GM19193 (cell line): ENCODE data around the gene CCR9.

Experiments used
- POLR2A ChIP-seq: IDR thresholded peaks from 4 replicates; pipeline ENCODE4 v1.6.1; 2011; ENCODE audit not compliant: insufficient read depth, insufficient read length; ENCODE audit errors: extremely low read depth

The CCR9 gene

GRCh38 chr3:45885979-45886705, at the start of gene CCR9:
Gene CCR9, plus strand, starts transcription at chr3:45886543. Its CDS starts 8,391 bp downstream, at chr3:45894934.
- TF ChIP-seq POLR2A, result no peak

- no peak for TF ChIP-seq POLR2A
These were observed 47.9 kb upstream of the CCR9 start for GRCh38 chr3:45838466-45838865.

- TF ChIP-seq POLR2A, result no peak
These were observed 45.0 kb upstream of the CCR9 start for GRCh38 chr3:45841420-45841756.

GRCh38 chr3:45841757-45842491, 44.4 kb upstream of the CCR9 start, which contains the start of gene LZTFL1:
Gene LZTFL1, minus strand, starts transcription at chr3:45842119. Its CDS starts 128 bp downstream, at chr3:45841991.
- TF ChIP-seq POLR2A, result peak; percentile 52

GRCh38 chr3:45842851-45843625, 43.3 kb upstream of the CCR9 start:
- no peak for TF ChIP-seq POLR2A

GRCh38 chr3:45844616-45845015, 41.7 kb upstream of the CCR9 start:
- no peak for TF ChIP-seq POLR2A

- no peak for TF ChIP-seq POLR2A
These were observed 38.0 kb upstream of the CCR9 start for GRCh38 chr3:45848392-45848791.

- no peak for TF ChIP-seq POLR2A
These were observed 33.5 kb upstream of the CCR9 start for GRCh38 chr3:45852828-45853227.

GRCh38 chr3:45858809-45859543, 27.4 kb upstream of the CCR9 start:
- TF ChIP-seq POLR2A, result no peak

- TF ChIP-seq POLR2A, result no peak
These were observed 25.9 kb upstream of the CCR9 start for GRCh38 chr3:45860481-45860880.

- TF ChIP-seq POLR2A, result no peak
These were observed 25.2 kb upstream of the CCR9 start for GRCh38 chr3:45861043-45861719.

- TF ChIP-seq POLR2A, result no peak
These were observed 21.4 kb upstream of the CCR9 start for GRCh38 chr3:45864760-45865519.

- TF ChIP-seq POLR2A, result no peak
These were observed 20.8 kb upstream of the CCR9 start for GRCh38 chr3:45865563-45865962.
